DMS 273 treated with DMSO at 0.1 percent for 48 hours (cell line): ENCODE data around the gene DHX8.

ENCODE experiments used
- DNase-seq: peaks from one replicate; lab custom pipeline; 2025; lab: John Stamatoyannopoulos, UW

The DHX8 gene

GRCh38 chr17:43524945-43525575 is 41.3 kb downstream of the DHX8 start:
- DNase-seq, result no peak

DNA sequence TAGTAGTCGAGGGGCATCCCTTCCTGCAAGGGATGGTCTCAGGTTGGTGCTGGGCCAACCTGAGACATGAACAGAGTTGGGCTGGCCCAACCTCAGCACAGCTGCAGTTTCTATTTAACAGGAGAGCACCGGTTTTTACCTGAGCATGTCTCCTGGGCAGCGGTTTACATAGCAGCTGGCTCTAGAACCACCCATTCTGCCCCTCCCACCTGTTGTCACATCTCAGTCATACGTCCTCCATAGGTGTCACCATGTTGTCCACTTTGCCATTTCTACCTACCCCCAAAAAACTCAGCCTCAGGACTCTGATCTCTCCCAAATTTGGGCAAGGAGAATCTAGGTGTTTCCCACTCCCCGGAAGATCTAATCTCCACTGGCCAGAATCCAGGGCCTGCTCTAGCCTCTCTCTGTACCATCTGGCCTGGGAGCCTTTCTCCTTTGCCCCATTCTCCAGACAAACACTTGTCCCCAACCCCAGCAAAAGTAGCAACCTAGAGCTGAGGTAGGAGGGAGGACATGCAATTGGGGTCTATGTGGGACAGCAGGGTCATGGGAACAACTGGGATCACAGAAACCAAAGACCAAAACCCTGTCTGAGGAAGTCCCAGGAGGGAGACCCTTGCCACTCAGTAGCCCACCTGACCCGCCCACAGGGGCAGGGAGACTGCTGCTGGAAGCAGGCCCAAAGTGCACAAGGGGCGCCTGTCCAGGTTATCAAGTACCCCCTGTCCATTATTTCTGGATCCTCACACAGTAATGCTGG is 43.3 kb downstream of the DHX8 start:
- DNase-seq, result peak; percentile 22

DNA sequence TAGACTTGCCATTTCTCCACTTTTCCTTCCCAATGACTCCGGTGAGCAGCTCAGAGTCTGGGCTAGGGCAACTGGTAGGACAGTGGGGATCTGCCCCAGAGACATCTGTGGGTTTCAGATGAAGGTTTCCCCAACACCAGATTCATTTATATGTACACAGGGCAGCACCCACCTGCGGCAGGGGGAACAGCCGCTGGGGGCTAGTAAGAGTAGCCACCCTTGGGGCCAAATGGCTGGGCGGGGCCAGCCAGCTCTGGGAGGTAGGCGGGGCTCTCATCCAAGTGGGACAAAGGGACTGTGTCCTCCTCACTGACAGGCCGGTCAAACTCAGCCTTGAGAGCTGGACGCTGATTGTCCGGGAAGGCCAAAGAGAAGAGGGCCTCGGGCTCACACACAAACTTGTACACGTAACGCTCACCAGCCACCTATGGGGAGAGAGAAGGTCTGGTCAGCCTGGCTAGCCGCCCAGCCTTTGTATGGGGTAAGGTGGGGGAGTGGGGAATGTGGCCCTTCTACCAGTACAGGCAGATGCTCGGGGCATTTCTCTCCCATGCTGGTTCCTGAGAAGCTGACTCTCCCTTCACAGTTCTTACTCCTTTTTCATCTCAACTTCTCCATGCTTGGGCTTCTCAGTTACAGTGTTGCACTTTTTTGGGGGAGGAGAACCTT is 44.7 kb downstream of the DHX8 start:
- DNase-seq, result no peak

DNA sequence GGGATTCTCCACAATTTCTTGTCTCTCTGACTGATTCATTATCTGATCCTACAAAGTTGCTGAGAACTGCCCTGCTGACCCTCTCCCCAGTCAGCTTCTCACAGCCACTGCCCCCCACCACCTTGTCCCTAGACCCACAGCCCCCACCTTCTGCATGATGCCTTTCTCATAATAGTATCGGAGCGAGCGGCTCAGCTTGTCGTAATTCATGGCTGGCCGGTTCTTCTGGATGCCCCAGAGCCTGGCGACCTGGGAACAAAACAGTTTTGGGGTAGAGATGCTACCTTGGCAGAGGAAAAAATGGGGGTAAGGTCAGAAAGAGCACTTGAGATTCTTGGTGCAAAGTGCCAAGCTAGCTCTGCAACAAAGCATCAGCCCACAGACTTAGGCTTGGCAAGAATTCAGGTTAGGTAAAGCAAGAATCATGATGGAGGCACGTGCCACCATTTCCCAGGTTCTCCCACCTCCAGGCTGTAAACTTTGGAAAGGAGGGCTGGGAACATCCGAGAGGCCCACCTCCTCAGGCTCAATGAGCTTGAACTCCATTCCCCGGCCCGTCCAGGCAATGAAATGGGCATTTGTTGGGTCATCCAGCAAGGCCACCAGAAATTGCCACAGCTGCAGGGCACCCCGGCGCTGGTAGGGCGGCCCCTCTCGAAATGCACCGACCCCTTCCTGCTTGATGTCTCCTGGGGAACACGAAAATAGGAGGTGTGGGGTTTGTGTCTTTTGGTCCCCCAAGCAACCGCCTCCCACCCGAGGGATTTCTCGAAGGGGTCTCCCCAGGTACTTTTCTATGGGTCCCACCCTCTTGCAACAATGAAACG is 45.4 kb downstream of the DHX8 start:
- no peak for DNase-seq

- no peak for DNase-seq
These were observed 46.1 kb downstream of the DHX8 start for GRCh38 chr17:43529947-43530287.

- peak; percentile 79 for DNase-seq
These were observed 46.7 kb downstream of the DHX8 start for GRCh38 chr17:43530288-43531081.

- no peak for DNase-seq
These were observed 47.3 kb downstream of the DHX8 start for GRCh38 chr17:43531082-43531378.

GRCh38 chr17:43531955-43532354 is 48.2 kb downstream of the DHX8 start:
- no peak for DNase-seq

DNA sequence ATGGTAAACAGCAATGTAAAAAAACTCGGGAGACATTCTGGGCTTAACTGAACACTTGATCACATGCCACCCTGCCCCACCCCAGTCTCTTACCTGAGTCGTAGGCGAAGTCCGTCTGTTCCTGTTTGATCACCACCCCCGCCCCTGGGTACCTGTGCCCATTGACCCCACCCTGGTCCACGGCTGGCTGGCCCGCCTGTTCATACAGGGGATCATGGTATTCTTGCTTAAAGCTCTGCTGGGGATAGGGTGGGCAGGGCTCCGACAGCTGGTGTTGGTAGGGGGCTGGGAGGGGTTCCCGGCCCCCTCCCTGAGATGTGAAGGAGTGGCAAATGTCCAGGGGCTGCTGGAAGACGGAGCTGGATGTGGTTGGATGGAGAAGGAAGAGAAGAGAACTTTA is 48.8 kb downstream of the DHX8 start:
- DNase-seq, result no peak

- no peak for DNase-seq
These were observed 49.9 kb downstream of the DHX8 start for GRCh38 chr17:43533699-43534098.

DNA sequence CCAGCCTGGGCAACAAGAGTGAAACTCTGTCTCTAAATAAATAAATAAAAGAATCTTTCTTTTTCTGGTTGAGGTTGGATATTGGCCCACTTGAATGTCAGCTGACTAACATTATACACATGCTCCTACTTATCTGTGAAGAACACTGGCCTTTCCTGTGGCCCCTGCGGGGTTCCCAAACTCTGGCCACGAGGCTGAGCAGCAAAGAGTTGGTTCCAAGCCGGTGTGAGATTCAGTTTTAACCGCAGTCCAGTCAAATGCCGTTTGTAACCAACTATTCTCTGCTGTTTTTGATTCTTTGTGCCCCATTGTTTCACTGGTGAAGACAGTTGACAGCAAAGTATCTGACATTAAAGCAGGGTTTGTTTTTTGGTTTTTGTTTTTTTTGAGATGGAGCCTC is 51.1 kb downstream of the DHX8 start:
- DNase-seq, result no peak

DNA sequence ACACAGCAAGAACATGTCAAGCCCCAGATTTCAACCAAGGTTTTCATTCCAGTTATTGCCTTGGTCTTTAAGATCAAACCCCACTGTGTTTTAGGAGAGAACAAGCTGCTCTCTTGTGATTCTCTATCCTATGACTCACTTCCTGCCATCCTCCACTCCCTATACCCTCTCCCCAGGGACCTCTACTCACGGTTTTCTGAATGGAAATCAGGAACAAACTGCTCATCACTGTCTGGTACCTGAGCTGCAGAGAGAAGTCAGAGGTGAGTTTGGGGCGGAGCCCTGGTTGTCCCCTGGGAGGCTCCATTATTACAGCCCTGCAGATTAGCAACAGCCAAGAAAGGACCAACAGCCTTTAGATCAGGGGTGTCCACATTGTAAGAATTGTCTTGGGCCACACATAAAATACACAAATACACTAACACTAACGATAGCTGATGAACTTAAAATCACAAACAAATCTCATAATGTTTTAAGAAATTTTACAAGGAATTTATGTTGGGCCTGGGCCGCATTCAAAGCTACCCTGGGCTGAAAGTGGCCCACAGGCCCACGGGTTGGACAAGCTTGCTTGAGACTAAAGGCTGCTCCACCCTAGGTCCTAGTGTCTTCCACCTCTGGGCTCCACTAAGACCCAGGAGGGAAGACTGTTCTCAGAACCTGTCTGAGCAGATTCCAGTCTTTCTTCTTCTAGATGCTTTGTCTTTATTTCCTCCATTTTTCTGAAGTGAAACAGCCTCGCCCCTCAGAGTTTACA is 52.6 kb downstream of the DHX8 start:
- no peak for DNase-seq

DNA sequence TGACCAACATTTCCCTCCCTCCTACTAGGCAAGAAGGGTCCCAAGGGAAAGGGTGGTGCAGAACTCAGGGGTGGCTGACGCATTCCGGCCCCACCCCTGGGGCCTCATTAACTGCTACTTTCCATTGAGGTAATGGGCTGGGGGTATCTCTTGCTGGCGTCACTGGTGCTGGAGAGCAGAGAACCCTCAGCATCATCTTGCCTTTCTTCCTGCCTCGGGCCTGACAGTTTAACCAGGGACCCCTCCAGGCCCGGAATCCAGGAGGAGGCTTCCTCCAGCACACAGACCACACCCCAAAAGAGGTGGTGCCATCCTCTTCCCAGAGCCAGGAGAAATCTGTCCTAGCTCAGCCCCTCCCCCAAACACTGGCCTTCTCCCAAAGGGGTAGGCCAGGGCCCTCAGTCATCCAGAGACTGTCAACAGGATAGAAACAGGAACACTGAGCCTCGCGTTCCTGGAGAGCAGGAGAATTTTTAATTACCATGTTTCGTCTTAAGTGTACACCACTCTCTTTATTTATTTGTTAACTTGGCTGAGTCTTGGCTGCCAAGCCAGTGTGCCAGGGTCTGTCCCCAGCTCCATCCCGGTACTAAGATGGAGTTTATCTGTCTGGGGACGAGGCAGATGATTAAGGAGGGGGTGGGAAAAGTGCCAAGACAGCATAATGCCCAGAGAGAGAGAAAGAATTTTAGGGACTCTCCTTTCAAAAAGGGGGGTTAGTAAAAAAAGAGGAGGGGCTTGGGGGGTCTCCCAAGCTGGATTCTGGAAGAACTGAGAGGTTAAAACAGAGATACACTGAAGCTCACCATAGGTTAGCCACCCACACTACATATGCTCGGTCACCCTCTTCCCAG is 57.3 kb downstream of the DHX8 start:
- DNase-seq, result no peak

- no peak for DNase-seq
These were observed 59.1 kb downstream of the DHX8 start for GRCh38 chr17:43542859-43543258.

- DNase-seq, result no peak
These were observed 59.5 kb downstream of the DHX8 start for GRCh38 chr17:43543300-43543699.

DNA sequence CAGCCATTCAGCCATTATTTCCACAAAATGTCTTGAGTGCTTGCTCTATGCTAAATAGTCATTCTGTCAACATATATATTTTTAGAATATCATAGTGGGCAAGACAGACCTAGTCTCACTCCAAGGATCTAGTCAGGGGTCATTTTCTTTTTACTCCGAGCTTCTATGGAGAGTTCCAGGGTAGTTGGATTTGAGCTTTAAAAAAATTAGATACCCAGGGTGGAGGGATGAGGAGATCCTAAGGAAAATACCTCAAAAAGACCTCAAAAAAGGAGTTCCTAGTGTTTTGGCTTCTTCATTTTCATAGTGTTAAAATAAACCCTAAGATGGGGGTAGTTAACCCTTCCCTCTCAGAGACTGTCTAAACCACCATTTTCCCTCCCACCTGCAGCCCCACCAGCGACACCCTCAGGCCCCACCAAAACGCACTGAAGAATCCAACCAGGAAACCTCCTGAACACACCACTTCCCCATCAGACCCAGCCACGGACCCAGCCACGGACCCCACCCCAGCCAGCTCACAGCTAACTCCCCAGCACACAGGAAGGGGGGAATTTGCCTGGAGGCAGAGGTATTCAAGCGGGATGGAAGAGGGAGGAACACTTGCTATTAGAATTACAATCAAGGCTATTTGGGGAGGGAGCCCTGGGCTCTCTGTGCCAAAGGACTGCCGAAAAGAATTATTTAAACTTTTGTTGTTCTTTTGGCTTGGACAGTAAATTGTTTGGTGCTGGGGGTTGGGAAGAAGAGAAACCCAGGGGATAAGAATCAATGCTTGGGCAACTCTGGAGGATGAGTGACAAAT is 60.2 kb downstream of the DHX8 start:
- no peak for DNase-seq

GRCh38 chr17:43545383-43545632 is 61.5 kb downstream of the DHX8 start:
- DNase-seq, result no peak

DNA sequence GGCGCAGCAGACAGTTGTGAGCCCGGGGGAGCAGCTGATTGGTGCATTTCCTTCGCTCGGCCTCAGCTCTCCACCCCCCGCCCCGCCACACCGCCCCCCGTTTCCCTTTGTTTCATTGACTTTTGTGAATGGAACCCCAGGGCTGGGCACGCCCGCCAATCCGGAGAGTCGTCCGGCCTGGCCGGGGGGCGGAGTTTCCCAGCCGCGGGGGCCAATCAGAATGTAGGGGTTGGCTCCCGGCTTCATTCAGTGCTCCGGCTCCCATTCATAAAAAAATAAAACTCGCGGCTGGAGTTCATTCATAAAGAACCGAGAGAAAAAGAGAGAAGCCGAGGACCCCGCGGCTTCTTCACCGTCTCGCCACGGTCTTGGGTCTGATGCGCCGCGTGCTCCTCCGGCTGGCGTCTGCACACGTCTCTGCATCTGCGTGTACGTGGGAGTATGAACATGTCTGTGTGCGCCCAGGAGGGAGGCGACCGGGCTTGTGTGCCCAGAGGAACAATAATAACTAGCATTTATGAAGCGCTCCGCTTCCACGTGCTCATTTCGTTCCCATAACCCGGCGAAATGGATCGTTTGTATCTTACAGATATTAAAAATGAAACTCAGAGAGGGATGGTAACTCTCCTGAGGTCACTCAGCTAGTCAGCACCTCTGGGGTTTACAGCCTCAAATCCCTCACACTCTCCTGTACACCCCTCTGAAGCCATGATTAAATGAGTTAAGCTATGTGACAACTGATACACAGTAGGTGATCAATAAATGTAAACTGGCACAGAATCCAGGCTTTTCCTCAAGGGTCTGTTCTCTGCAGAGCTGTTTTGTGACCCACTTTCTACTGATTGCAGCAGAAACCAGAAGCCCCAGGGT is 62.8 kb downstream of the DHX8 start, which contains the start of gene ETV4:
ETV4 (minus strand) TSS at position 22 of the 870 bp plus-strand sequence. CDS start 723 bp downstream, outside the sequence.
- peak; percentile 73 for DNase-seq

DNA sequence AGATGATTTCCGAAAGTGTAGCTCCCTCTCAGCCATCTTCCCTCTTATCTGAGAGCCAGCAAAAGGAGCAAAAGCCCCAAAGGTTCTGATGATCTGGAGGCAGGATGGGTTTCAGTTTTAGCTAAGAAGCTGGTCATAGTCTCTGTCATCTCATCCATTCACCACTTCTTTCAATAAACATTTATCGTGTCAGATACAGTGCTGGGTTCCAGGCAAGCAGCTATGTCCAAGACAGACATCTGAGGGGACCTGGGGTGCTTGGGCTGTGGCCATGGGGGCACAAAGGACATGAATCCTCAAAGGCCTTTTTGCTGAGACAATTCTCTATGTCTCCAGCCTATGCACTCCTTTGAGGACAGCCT is 63.4 kb downstream of the DHX8 start:
- no peak for DNase-seq
